Fibroblast of mammary gland (primary cell): ENCODE data around the gene KHDC3L.

Experiments
- DNase-seq: peaks from one replicate; pipeline ENCODE4 v3.0.0-alpha.2; 2010; ENCODE audit warnings: low read depth
- H3K4me3 ChIP-seq: 2 replicates; pipeline ENCODE4 v1.5.1; 2011; ENCODE audit warnings: low read depth, mild to moderate bottlenecking, low read length, moderate library complexity; ENCODE audit not compliant: control insufficient read depth
- CTCF ChIP-seq: conservative IDR thresholded peaks from 2 replicates; pipeline ENCODE4 v1.5.1; 2011; ENCODE audit warnings: low read depth, low read length, inconsistent platforms; ENCODE audit not compliant: control insufficient read depth, insufficient read depth

Gene KHDC3L

GRCh38 chr6:73349311-73349710 is 13.1 kb upstream of the KHDC3L start:
- no peak overlapping the region for H3K4me3 ChIP-seq
- DNase-seq = no peak
- no peak for TF ChIP-seq CTCF

GRCh38 chr6:73353636-73354593 is 8.5 kb upstream of the KHDC3L start, which contains the start of gene DPPA5:
Gene DPPA5, minus strand, starts transcription at chr6:73354276. Its CDS starts 51 bp downstream, at chr6:73354225.
- no peak within 1 kb of the TSS for H3K4me3 ChIP-seq
- DNase-seq = no peak
- TF ChIP-seq CTCF = no peak

GRCh38 chr6:73362869-73363536 is 545 bp downstream of the KHDC3L start:
- no peak for TF ChIP-seq CTCF
- H3K4me3 ChIP-seq = no peak overlapping the region

GRCh38 chr6:73363537-73363875 is 1.0 kb downstream of the KHDC3L start:
- no peak overlapping the region for H3K4me3 ChIP-seq
- TF ChIP-seq CTCF = no peak
- no peak for DNase-seq

More at GRCh38 chr6:73362869-73363536, 545 bp downstream of the KHDC3L start:
- no peak for DNase-seq

GRCh38 chr6:73364121-73364520 is 1.7 kb downstream of the KHDC3L start:
- DNase-seq = no peak
- no peak for TF ChIP-seq CTCF
- H3K4me3 ChIP-seq = no peak overlapping the region

GRCh38 chr6:73364549-73364948 is 2.1 kb downstream of the KHDC3L start:
- H3K4me3 ChIP-seq = no peak overlapping the region
- DNase-seq = no peak
- no peak for TF ChIP-seq CTCF
